ENCODE results near the gene CCDC195.

Gene CCDC195
- long read RNA-seq, donor 1, result 0 reads
- long read RNA-seq, donor 2, result 0 reads
- long read RNA-seq, donor 3, result 0 reads
- long read RNA-seq, donor 4, result 0 reads
- long read RNA-seq, donor 5, result 0 reads
- long read RNA-seq, donor 6, result 0 reads
- long read RNA-seq, donor 7, result 0 reads
- long read RNA-seq, donor 8, result 0 reads

- DNase-seq, result no peak
Measured at GRCh38 chr2:224716201-224716600, at the start of gene CCDC195. TSS of gene CCDC195 (minus strand) at chr2:224716365. CDS start at chr2:224716365, 0 bp downstream.

- DNase-seq, result no peak
Measured at GRCh38 chr2:224764565-224765236, 48.5 kb upstream of the CCDC195 start.

DNA sequence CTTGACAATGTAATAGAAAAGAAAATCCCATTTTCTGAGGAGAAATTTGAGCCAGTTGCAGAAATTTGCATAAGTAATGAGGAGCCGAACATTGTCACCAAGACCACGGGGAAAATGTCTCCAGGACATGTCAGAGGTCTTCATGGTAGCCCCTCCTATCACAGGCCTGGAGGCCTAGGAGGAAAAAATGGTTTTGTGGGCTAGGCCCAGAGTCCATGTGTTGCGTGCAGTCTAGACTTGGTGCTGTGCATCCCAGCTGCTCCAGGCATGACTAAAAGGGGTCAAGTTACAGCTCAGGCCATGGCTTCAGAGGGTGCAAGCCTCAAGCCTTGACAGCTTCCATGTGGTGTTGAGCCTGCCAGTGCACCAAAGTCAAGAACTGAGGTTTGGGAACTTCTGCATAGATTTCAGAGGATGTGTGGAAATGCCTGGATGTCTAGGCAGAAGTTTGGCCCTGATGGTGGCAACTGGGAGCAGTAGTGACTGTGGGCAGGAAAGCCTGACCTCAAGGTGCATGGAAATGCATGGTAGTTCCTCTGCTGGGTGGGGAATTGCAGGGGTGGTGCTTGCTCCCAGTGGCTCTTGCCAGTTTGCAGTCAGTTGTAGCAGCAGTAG is 41.9 kb upstream of the CCDC195 start:
- DNase-seq, result no peak

DNA sequence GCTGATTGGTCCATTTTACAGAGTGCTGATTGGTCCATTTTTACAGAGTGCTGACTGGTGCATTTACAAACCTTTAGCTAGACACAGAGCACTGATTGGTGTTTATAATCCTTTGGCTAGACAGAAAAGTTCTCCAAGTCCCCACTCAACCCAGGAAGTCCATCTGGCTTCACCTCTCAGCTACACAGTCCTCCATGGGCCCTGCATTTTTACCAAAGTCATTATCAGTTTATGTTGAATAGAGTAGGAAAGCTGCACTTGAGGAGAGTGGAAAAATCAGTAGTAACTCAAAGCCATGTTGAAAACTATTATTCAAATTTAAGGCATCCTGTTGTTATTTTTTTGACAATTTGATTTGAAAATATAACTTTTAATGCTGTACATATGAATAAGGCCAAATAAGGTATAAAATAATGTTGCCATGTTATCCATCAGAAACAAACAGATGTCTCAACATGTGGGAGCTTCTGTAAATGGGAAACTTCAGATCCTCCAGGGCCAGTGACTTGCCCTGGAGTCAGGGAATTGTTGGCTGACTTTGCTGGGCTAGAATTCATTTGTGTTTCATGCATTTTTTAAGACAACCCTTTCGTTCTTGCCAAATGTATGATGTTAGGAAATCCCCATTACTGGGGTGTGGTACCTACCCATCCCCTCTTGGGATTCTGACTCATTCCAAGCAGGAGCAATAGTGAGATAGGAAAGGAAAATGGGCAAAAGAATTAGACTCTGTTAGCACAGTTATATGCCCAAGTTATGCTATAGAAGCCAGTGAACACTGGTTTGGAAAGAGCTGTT is 37.8 kb upstream of the CCDC195 start:
- DNase-seq, result no peak

DNA sequence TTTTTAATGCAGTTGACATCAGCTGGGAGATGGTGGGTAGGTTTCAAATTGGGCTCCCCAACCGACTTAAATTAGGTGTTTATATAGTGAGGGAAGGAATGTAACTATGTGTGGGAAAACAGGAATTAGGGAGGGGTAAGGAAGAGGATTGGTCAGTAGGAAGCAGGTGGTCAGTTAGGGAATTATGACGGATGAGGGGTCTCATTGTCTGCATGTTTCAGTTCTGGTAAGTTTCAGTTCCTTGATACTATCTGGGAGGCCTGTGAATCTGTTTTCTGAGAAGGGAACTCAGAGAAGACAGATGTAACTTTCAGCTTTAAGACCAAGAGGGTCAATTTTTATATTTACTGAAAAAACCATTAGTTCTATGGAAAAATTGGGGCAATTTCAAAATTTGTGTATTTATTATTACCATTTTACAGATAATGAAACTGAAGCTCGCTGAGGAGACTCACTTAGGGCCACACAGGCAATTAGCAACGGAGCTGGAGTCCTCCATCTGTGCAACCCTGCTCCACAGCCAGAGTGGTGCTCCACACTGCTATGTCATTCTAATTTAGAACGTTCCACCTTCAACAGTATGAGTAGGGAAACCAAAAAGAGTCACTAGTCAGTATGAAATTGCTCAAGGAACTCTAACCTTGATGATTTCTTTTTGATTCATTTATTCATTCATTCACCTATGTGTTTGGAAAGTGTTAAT is 36.0 kb upstream of the CCDC195 start:
- DNase-seq, result no peak

DNA sequence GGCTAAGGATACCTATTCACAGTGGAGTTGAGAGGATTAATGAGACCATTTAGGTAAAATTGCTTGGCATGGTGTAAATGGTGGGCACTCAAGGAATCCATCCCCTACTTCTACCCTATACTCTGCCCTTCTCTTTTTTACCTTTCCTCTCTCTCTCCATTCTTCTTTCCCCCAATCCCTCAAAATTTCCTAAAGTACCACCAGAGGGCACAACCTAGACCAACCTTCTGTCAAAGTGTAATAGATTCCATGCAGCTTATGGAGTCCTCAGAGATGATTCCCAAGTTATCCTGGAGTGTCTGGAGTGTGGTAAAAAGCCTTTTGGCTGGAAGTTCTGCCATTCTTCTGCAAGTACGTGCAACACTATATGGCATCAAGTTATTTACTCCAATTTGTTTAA is 33.0 kb upstream of the CCDC195 start:
- no peak for DNase-seq

GRCh38 chr2:224747765-224748164 is 31.6 kb upstream of the CCDC195 start:
- no peak for DNase-seq

DNA sequence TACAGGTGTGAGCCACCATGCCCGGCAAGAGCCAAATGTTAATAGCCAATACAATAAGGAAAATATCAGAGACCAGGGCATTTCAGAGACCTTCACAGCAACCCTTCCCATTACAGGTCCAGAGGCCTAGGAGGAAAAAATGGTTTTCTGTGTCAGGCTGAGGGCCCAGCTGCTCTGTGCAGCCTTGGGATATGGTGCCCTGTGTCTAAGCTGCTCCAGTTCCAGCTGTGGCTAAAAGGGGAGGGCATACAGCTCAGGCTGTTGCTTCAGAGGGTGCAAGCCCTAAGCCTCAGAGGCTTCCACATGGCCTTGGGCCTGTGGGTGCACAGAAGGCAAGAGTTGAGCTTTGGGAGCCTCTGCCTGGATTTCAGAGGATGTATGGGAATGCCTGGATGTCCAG is 20.1 kb upstream of the CCDC195 start:
- DNase-seq, result no peak

GRCh38 chr2:224734949-224735348 is 18.8 kb upstream of the CCDC195 start:
- no peak for DNase-seq

- no peak for DNase-seq
Measured at GRCh38 chr2:224731665-224732064, 15.5 kb upstream of the CCDC195 start.

DNA sequence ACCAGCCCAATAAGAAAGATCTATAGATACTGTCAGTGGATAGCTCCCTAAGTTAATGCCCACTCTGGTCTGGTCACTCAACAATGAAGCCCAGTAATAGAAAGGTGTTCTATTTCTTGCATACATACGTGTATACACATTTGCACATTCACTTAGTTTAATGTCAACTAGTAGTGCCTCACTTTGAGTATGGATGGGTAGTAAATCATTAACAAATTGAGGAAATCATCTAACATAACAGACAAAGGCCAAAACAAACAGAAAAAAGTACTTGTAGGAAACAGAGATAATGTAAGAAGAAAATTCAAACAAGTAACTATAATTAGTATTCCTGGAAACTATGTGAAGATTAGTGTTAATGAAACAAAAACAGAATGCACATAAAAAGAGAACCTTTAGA is 13.3 kb upstream of the CCDC195 start:
- DNase-seq, result no peak

DNA sequence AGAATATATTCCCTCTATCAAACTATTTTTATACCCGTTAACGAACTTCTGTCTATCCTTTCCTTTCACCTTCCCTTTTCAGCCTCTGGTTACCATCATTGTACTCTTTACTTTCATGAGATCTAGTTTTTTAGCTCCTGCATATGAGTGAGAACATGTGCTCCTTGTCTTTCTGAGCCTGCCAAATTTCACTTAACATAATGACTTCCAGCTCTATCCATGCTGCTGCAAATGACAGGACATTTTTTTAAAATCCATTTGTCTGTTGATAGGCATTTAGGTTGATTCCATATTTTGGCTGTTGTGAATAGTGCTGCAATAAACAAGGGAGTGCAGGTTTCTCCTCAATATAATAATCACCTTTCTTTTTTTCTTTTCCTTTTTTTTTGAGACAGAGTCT is 8.2 kb upstream of the CCDC195 start:
- no peak for DNase-seq

GRCh38 chr2:224723586-224724217 is 7.5 kb upstream of the CCDC195 start:
- DNase-seq, result no peak

DNA sequence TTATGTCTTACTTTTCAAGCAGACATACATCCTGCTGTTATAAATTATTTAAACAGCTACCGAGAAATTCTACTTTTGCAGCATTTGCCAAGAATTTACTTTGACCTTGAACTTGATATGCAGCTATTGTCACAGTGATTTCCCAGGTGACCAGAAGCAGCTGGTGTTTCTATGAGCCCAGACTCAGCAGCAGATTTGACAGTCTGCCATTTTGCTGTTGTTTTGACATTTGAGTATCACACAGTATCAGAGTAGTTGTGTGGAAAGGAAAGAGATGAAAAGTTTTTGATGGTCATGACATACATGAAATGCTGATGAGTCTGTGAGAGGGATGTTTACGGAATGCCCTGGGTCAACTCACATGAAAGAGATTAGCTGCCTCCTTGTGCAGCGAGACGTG is 6.6 kb upstream of the CCDC195 start:
- DNase-seq, result no peak

DNA sequence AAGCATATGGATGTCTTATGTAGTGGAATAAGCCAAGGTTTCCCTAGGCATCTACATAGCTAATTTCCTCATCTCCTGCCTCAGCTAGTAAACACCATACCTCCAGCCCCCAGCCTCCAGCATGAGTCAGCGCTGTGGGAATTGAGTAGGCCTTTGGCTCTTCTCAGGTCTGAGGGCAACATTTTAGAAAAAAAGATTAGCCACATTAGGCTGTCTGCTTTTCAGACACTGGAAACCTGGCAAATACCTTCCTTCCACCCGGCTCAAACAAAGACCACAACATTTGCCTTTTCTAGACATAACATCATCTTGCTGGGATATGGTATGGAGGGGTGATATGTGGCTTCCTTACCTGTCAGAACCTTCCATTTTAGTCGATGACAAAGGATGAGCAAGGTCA is 6.1 kb upstream of the CCDC195 start:
- no peak for DNase-seq

GRCh38 chr2:224716921-224717320 is 756 bp upstream of the CCDC195 start:
- DNase-seq, result no peak

- no peak for DNase-seq
Measured at GRCh38 chr2:224711859-224712665, 4.1 kb downstream of the CCDC195 start.

DNA sequence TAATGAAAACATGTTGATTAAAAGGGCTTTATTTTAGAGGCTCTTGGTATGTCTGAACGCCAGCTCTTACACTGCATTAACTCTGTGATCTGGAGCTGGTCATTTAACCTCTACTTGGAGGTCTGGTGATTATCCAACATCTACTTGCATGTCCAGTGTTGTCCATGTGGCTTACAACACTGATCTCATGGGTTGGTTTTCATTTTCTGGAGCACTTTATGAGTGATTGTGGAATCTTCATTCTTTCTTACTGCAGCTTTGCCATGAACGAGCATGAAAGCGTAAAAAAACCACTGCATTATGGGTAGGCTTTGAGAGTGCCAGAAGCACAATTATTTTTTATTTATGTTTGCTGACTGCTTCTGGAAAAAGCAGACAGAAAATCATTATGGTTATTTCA is 4.8 kb downstream of the CCDC195 start:
- DNase-seq, result no peak

DNA sequence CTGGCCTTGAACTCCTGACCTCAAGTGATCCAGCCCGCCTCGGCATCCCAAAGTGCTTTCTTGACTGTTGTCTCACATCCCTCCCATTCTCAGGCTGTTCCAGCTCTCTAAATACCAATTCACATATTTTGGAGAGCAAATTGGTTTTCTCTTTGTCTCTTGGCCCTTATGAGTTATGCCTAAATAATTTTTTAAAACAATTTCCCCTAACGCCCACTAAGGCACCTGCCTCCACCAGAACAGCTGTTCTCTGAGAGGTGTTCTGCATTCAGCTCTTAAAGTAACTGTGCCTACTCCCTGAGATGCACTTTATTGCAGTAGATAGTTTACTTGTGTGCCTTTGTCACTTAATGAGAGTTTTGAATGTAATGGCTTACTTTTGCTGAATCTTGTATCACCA is 6.9 kb downstream of the CCDC195 start:
- no peak for DNase-seq

- DNase-seq, result no peak
Measured at GRCh38 chr2:224694502-224694901, 21.7 kb downstream of the CCDC195 start.

- DNase-seq, result no peak
Measured at GRCh38 chr2:224691563-224691962, 24.6 kb downstream of the CCDC195 start.

Data from right kidney (tissue), 9 donors.